Adipocyte (in vitro differentiated cells): ENCODE data around the gene NOP58.
"Not testable (repeated sequence)": the region's sequence is repeated elsewhere in the genome, so short reads cannot be mapped to it uniquely, and the experiment has no call there.

Experiments
- DNase-seq: peaks from one replicate; pipeline ENCODE4 v3.0.0-alpha.2; 2015; ENCODE audit warnings: low read depth
- H3K27me3 ChIP-seq: replicated peaks from 2 replicates; pipeline ENCODE4 v1.7.0; 2013; ENCODE audit warnings: mild to moderate bottlenecking, low read length, moderate library complexity; ENCODE audit not compliant: control insufficient read depth, insufficient read depth
- H3K36me3 ChIP-seq: 2 replicates; pipeline ENCODE4 v1.7.0; 2013; ENCODE audit warnings: low read length, mild to moderate bottlenecking, moderate library complexity; ENCODE audit not compliant: control insufficient read depth, insufficient read depth, severe bottlenecking
- H3K4me1 ChIP-seq: 2 replicates; pipeline ENCODE4 v1.7.0; 2013; ENCODE audit warnings: mild to moderate bottlenecking, low read length, moderate library complexity; ENCODE audit not compliant: control insufficient read depth, insufficient read depth
- H3K4me3 ChIP-seq: 2 replicates; pipeline ENCODE4 v1.7.0; 2013; ENCODE audit warnings: mild to moderate bottlenecking, low read length, moderate library complexity
- H3K9ac ChIP-seq: 2 replicates; pipeline ENCODE4 v1.7.0; 2013; ENCODE audit warnings: mild to moderate bottlenecking, low read length, moderate library complexity
- H3K9me3 ChIP-seq: 2 replicates; pipeline ENCODE4 v1.7.0; 2013; ENCODE audit warnings: mild to moderate bottlenecking, low read length, moderate library complexity; ENCODE audit not compliant: control insufficient read depth

Gene NOP58

GRCh38 chr2:202270487-202270886 is 4.9 kb downstream of the NOP58 start:
- DNase-seq = no peak
- no peak overlapping the region for H3K4me3 ChIP-seq
- H3K27me3 ChIP-seq = no peaks in the 10 kb centered on the region
- no peak overlapping the region for H3K9ac ChIP-seq
- H3K4me1 ChIP-seq = peaks cover 11% of the 10 kb centered on the region
- peaks cover 6% of the 10 kb centered on the region for H3K36me3 ChIP-seq
- no peaks in the 10 kb centered on the region for H3K9me3 ChIP-seq

GRCh38 chr2:202276078-202276720 is 10.6 kb downstream of the NOP58 start:
- not testable (repeated sequence) for H3K9ac ChIP-seq, H3K4me3 ChIP-seq, H3K27me3 ChIP-seq, H3K9me3 ChIP-seq
- peaks cover 40% of the 10 kb centered on the region for H3K36me3 ChIP-seq
- DNase-seq = peak; percentile 16
- peaks cover 27% of the 10 kb centered on the region for H3K4me1 ChIP-seq

- DNase-seq = peak; percentile 69
- Histone ChIP-seq H3K4me3 (peak overlapping the region; percentile 49), H3K9me3 (no peaks in the 10 kb centered on the region), H3K4me1 (peaks cover 27% of the 10 kb centered on the region), H3K27me3 (no peaks in the 10 kb centered on the region), H3K9ac (peak overlapping the region; percentile 40), H3K36me3 (peaks cover 60% of the 10 kb centered on the region)
Observed at GRCh38 chr2:202278036-202278760, 12.6 kb downstream of the NOP58 start.

- DNase-seq = peak; percentile 86
- H3K36me3 ChIP-seq = peaks cover 67% of the 10 kb centered on the region
- no peaks in the 10 kb centered on the region for H3K9me3 ChIP-seq
- H3K27me3 ChIP-seq = no peaks in the 10 kb centered on the region
- H3K4me3 ChIP-seq = peak overlapping the region; percentile 49
- peak overlapping the region; percentile 40 for H3K9ac ChIP-seq
- peaks cover 27% of the 10 kb centered on the region for H3K4me1 ChIP-seq
Observed at GRCh38 chr2:202278944-202279343, 13.4 kb downstream of the NOP58 start.

- Histone ChIP-seq H3K4me1 (no peaks in the 10 kb centered on the region), H3K9ac (no peak overlapping the region), H3K9me3 (no peaks in the 10 kb centered on the region), H3K4me3 (no peak overlapping the region), H3K36me3 (peaks cover 98% of the 10 kb centered on the region), H3K27me3 (no peaks in the 10 kb centered on the region)
- DNase-seq = no peak
Observed at GRCh38 chr2:202286595-202286994, 21.0 kb downstream of the NOP58 start.

- peaks cover 96% of the 10 kb centered on the region for H3K36me3 ChIP-seq
- H3K4me1 ChIP-seq = peaks cover 4% of the 10 kb centered on the region
- no peak for DNase-seq
- no peaks in the 10 kb centered on the region for H3K9me3 ChIP-seq
- H3K9ac ChIP-seq = no peak overlapping the region
- no peaks in the 10 kb centered on the region for H3K27me3 ChIP-seq
- H3K4me3 ChIP-seq = no peak overlapping the region
Observed at GRCh38 chr2:202289394-202290204, 24.0 kb downstream of the NOP58 start.

GRCh38 chr2:202290316-202290715 is 24.8 kb downstream of the NOP58 start:
- H3K4me3 ChIP-seq = no peak overlapping the region
- H3K36me3 ChIP-seq = peaks cover 95% of the 10 kb centered on the region
- H3K9ac ChIP-seq = no peak overlapping the region
- H3K4me1 ChIP-seq = peaks cover 4% of the 10 kb centered on the region
- DNase-seq = peak; percentile 31
- H3K9me3 ChIP-seq = no peaks in the 10 kb centered on the region
- H3K27me3 ChIP-seq = no peaks in the 10 kb centered on the region

GRCh38 chr2:202290970-202291369 is 25.4 kb downstream of the NOP58 start:
- Histone ChIP-seq H3K9me3 (no peaks in the 10 kb centered on the region), H3K36me3 (peaks cover 95% of the 10 kb centered on the region), H3K27me3 (no peaks in the 10 kb centered on the region), H3K4me3 (no peak overlapping the region), H3K4me1 (peaks cover 4% of the 10 kb centered on the region), H3K9ac (no peak overlapping the region)
- peak; percentile 46 for DNase-seq

GRCh38 chr2:202299712-202300111 is 34.1 kb downstream of the NOP58 start:
- no peak for DNase-seq
- H3K9ac ChIP-seq = no peak overlapping the region
- H3K4me3 ChIP-seq = no peak overlapping the region
- H3K4me1 ChIP-seq = no peaks in the 10 kb centered on the region
- H3K27me3 ChIP-seq = no peaks in the 10 kb centered on the region
- H3K36me3 ChIP-seq = peaks cover 93% of the 10 kb centered on the region
- H3K9me3 ChIP-seq = no peaks in the 10 kb centered on the region

- DNase-seq = no peak
- H3K4me1 ChIP-seq = no peaks in the 10 kb centered on the region
- H3K27me3 ChIP-seq = no peaks in the 10 kb centered on the region
- H3K9ac ChIP-seq = no peak overlapping the region
- peaks cover 72% of the 10 kb centered on the region for H3K36me3 ChIP-seq
- no peak overlapping the region for H3K4me3 ChIP-seq
- no peaks in the 10 kb centered on the region for H3K9me3 ChIP-seq
Observed at GRCh38 chr2:202306034-202306433, 40.5 kb downstream of the NOP58 start.

GRCh38 chr2:202307690-202308089 is 42.1 kb downstream of the NOP58 start:
- Histone ChIP-seq H3K4me3 (no peak overlapping the region), H3K9me3 (no peaks in the 10 kb centered on the region), H3K27me3 (no peaks in the 10 kb centered on the region), H3K4me1 (no peaks in the 10 kb centered on the region), H3K9ac (no peak overlapping the region), H3K36me3 (peaks cover 68% of the 10 kb centered on the region)
- DNase-seq = no peak
